Activated T-cell treated with anti-CD3 and anti-CD28 coated beads, Interleukin-2, amount 50 U/mL, for 4 hours (primary cell): ENCODE results near the gene FOXD1. TPM values are rescaled to one million over a fixed set of nuclear protein-coding genes. Genes with fewer than 3 reads are reported as not detected.

Experiments
- ATAC-seq, 2 donors: fragments of 200-7000 bp; cut with Tn5 transposase; one replicate each; pipeline ENCODE4 v1.10.0; 2021
- DNase-seq: peaks from one replicate; pipeline ENCODE4 v3.0.0-alpha.2; 2020
- H3K27me3 Mint-ChIP-seq: one replicate; pipeline ENCODE4 v1.8.0; 2021; ENCODE audit warnings: low read depth, mixed read lengths
- H3K36me3 Mint-ChIP-seq: one replicate; pipeline ENCODE4 v1.8.0; 2022; ENCODE audit warnings: mixed read lengths; ENCODE audit not compliant: insufficient read depth
- H3K4me1 Mint-ChIP-seq: one replicate; pipeline ENCODE4 v1.8.0; 2021; ENCODE audit warnings: low read depth, mixed read lengths
- H3K4me3 Mint-ChIP-seq: one replicate; pipeline ENCODE4 v1.8.0; 2021; ENCODE audit warnings: mild to moderate bottlenecking, moderate library complexity, mixed read lengths
- H3K9me3 Mint-ChIP-seq: one replicate; pipeline ENCODE4 v1.8.0; 2021; ENCODE audit warnings: mixed read lengths
- total RNA-seq, 3 donors: library from RNA; stranded (reverse); gene quantifications; one replicate each; pipeline ENCODE4 v1.2.1, GENCODE V29; 2021

The FOXD1 gene
- total RNA-seq, 3 donors from 2014 or later, result 0.13 TPM; not detected in 2

- Mint-ChIP-seq H3K4me3 (no peak overlapping the region), H3K36me3 (no peaks in the 10 kb centered on the region), H3K27me3 (peaks cover 86% of the 10 kb centered on the region), H3K9me3 (no peaks in the 10 kb centered on the region), H3K4me1 (peaks cover 7% of the 10 kb centered on the region)
- DNase-seq (no peak), ATAC-seq (no peak)
Observed at GRCh38 chr5:73438645-73439470, 9.7 kb downstream of the FOXD1 start.

GRCh38 chr5:73437777-73438644, 10.6 kb downstream of the FOXD1 start:
- ATAC-seq (no peak), DNase-seq (no peak)
- Mint-ChIP-seq H3K9me3 (no peaks in the 10 kb centered on the region), H3K4me3 (no peak overlapping the region), H3K36me3 (no peaks in the 10 kb centered on the region), H3K27me3 (peaks cover 85% of the 10 kb centered on the region), H3K4me1 (peaks cover 7% of the 10 kb centered on the region)

- Mint-ChIP-seq H3K4me3 (peak overlapping the region; percentile 20), H3K4me1 (peaks cover 7% of the 10 kb centered on the region), H3K9me3 (no peaks in the 10 kb centered on the region), H3K27me3 (peaks cover 85% of the 10 kb centered on the region), H3K36me3 (no peaks in the 10 kb centered on the region)
- ATAC-seq, result peak; percentile 32 to 40
- no peak for DNase-seq
Observed at GRCh38 chr5:73437101-73437776, 11.3 kb downstream of the FOXD1 start.

GRCh38 chr5:73436535-73437100, 12.0 kb downstream of the FOXD1 start:
- Mint-ChIP-seq H3K27me3 (peaks cover 83% of the 10 kb centered on the region), H3K4me1 (peaks cover 7% of the 10 kb centered on the region), H3K36me3 (no peaks in the 10 kb centered on the region), H3K9me3 (no peaks in the 10 kb centered on the region), H3K4me3 (no peak overlapping the region)
- DNase-seq (no peak), ATAC-seq (peak; percentile 32 to 40)

GRCh38 chr5:73435759-73436534, 12.6 kb downstream of the FOXD1 start:
- Mint-ChIP-seq H3K4me1 (peaks cover 7% of the 10 kb centered on the region), H3K9me3 (no peaks in the 10 kb centered on the region), H3K27me3 (peaks cover 78% of the 10 kb centered on the region), H3K4me3 (no peak overlapping the region), H3K36me3 (no peaks in the 10 kb centered on the region)
- ATAC-seq, result no peak
- no peak for DNase-seq

- DNase-seq (no peak), ATAC-seq (no peak)
- Mint-ChIP-seq H3K27me3 (peaks cover 74% of the 10 kb centered on the region), H3K36me3 (no peaks in the 10 kb centered on the region), H3K9me3 (no peaks in the 10 kb centered on the region), H3K4me1 (peaks cover 7% of the 10 kb centered on the region), H3K4me3 (no peak overlapping the region)
Observed at GRCh38 chr5:73434907-73435306, 13.7 kb downstream of the FOXD1 start.

- H3K27me3 Mint-ChIP-seq, result peaks cover 69% of the 10 kb centered on the region
- no peak for ATAC-seq
- no peaks in the 10 kb centered on the region for H3K9me3 Mint-ChIP-seq
- H3K4me1 Mint-ChIP-seq, result peaks cover 7% of the 10 kb centered on the region
- H3K36me3 Mint-ChIP-seq, result no peaks in the 10 kb centered on the region
- no peak for DNase-seq
- H3K4me3 Mint-ChIP-seq, result no peak overlapping the region
Observed at GRCh38 chr5:73434461-73434860, 14.1 kb downstream of the FOXD1 start.

- H3K36me3 Mint-ChIP-seq, result no peaks in the 10 kb centered on the region
- H3K4me1 Mint-ChIP-seq, result peaks cover 7% of the 10 kb centered on the region
- ATAC-seq, result no peak
- no peaks in the 10 kb centered on the region for H3K9me3 Mint-ChIP-seq
- no peak overlapping the region for H3K4me3 Mint-ChIP-seq
- peaks cover 69% of the 10 kb centered on the region for H3K27me3 Mint-ChIP-seq
- DNase-seq, result no peak
Observed at GRCh38 chr5:73433982-73434342, 14.6 kb downstream of the FOXD1 start.

- DNase-seq (no peak), ATAC-seq (no peak)
- Mint-ChIP-seq H3K4me1 (peaks cover 7% of the 10 kb centered on the region), H3K4me3 (no peak overlapping the region), H3K36me3 (no peaks in the 10 kb centered on the region), H3K9me3 (no peaks in the 10 kb centered on the region), H3K27me3 (peaks cover 64% of the 10 kb centered on the region)
Observed at GRCh38 chr5:73433272-73433981, 15.2 kb downstream of the FOXD1 start.

GRCh38 chr5:73431204-73431851, 17.2 kb downstream of the FOXD1 start:
- Mint-ChIP-seq H3K4me3 (no peak overlapping the region), H3K9me3 (no peaks in the 10 kb centered on the region), H3K4me1 (peaks cover 2% of the 10 kb centered on the region), H3K27me3 (peaks cover 53% of the 10 kb centered on the region), H3K36me3 (no peaks in the 10 kb centered on the region)
- DNase-seq (no peak), ATAC-seq (no peak)

GRCh38 chr5:73426034-73426433, 22.5 kb downstream of the FOXD1 start:
- Mint-ChIP-seq H3K4me1 (no peaks in the 10 kb centered on the region), H3K4me3 (no peak overlapping the region), H3K36me3 (no peaks in the 10 kb centered on the region), H3K9me3 (no peaks in the 10 kb centered on the region), H3K27me3 (peaks cover 42% of the 10 kb centered on the region)
- DNase-seq (no peak), ATAC-seq (no peak)

GRCh38 chr5:73424556-73424977, 24.0 kb downstream of the FOXD1 start:
- DNase-seq, result no peak
- Mint-ChIP-seq H3K36me3 (no peaks in the 10 kb centered on the region), H3K9me3 (no peaks in the 10 kb centered on the region), H3K4me1 (peaks cover 8% of the 10 kb centered on the region), H3K27me3 (peaks cover 49% of the 10 kb centered on the region), H3K4me3 (no peak overlapping the region)
- ATAC-seq, result no peak

GRCh38 chr5:73422164-73422563, 26.4 kb downstream of the FOXD1 start:
- Mint-ChIP-seq H3K4me1 (peaks cover 8% of the 10 kb centered on the region), H3K4me3 (no peak overlapping the region), H3K36me3 (no peaks in the 10 kb centered on the region), H3K27me3 (peaks cover 70% of the 10 kb centered on the region), H3K9me3 (no peaks in the 10 kb centered on the region)
- DNase-seq, result no peak
- ATAC-seq, result no peak
